Mesendoderm (in vitro differentiated cells): ENCODE results near the gene VCAN.
A peak's percentile ranks its signal among the peaks of the same experiment; 100 is the strongest.

Experiments
- DNase-seq: peaks from one replicate; pipeline ENCODE4 v3.0.0; 2013
- H2AK5ac ChIP-seq: 2 replicates; pipeline ENCODE4 v1.6.1; 2013; ENCODE audit warnings: low read length, inconsistent platforms
- H2BK120ac ChIP-seq: 2 replicates; pipeline ENCODE4 v1.6.1; 2013; ENCODE audit warnings: low read depth, mild to moderate bottlenecking, low read length, moderate library complexity, mixed read lengths
- H2BK15ac ChIP-seq: replicated peaks from 2 replicates; pipeline ENCODE4 v1.6.1; 2013; ENCODE audit warnings: low read depth, mild to moderate bottlenecking, moderate library complexity
- H2BK5ac ChIP-seq: 2 replicates; pipeline ENCODE4 v1.6.1; 2013; ENCODE audit warnings: low read length, inconsistent platforms
- H3K18ac ChIP-seq: 2 replicates; pipeline ENCODE4 v1.6.1; 2013; ENCODE audit warnings: mild to moderate bottlenecking, low read length, mixed read lengths
- H3K23ac ChIP-seq: one replicate; pipeline ENCODE4 v1.6.1; 2013; ENCODE audit warnings: low read length
- H3K27ac ChIP-seq: 2 replicates; pipeline ENCODE4 v1.5.1; 2013; ENCODE audit warnings: low read depth, mild to moderate bottlenecking, inconsistent platforms, low read length, moderate library complexity
- H3K27me3 ChIP-seq: 2 replicates; pipeline ENCODE4 v1.6.1; 2013; ENCODE audit warnings: low read length, control low read depth, mild to moderate bottlenecking, inconsistent platforms; ENCODE audit not compliant: insufficient read depth, poor library complexity
- H3K36me3 ChIP-seq: 2 replicates; pipeline ENCODE4 v1.6.1; 2013; ENCODE audit warnings: low read length, inconsistent platforms; ENCODE audit not compliant: control insufficient read depth, insufficient read depth
- H3K4ac ChIP-seq: one replicate; pipeline ENCODE4 v1.6.1; 2013; ENCODE audit warnings: low read depth, mild to moderate bottlenecking, low read length, moderate library complexity
- H3K4me1 ChIP-seq: 2 replicates; pipeline ENCODE4 v1.6.1; 2013; ENCODE audit warnings: low read depth, low read length, inconsistent platforms; ENCODE audit not compliant: control insufficient read depth
- H3K4me2 ChIP-seq: 2 replicates; pipeline ENCODE4 v1.6.1; 2013; ENCODE audit warnings: low read length
- H3K4me3 ChIP-seq: 2 replicates; pipeline ENCODE4 v1.5.1; 2013; ENCODE audit warnings: mild to moderate bottlenecking, low read length
- H3K56ac ChIP-seq: one replicate; pipeline ENCODE4 v1.6.1; 2013; ENCODE audit warnings: low read length
- H3K79me1 ChIP-seq: 2 replicates; pipeline ENCODE4 v1.6.1; 2013; ENCODE audit warnings: low read length, inconsistent platforms
- H3K79me2 ChIP-seq: 2 replicates; pipeline ENCODE4 v1.6.1; 2013; ENCODE audit warnings: mild to moderate bottlenecking, low read length; ENCODE audit not compliant: control insufficient read depth, insufficient read depth
- H3K9ac ChIP-seq: 2 replicates; pipeline ENCODE4 v1.6.1; 2013; ENCODE audit warnings: low read length, inconsistent platforms
- H4K5ac ChIP-seq: one replicate; pipeline ENCODE4 v1.6.1; 2013; ENCODE audit warnings: low read length
- H4K8ac ChIP-seq: one replicate; pipeline ENCODE4 v1.6.1; 2013; ENCODE audit warnings: low read depth, mild to moderate bottlenecking, control low read depth, low read length, moderate library complexity
- WGBS: extraction: QIAGEN DNeasy Blood & Tissue Kit; methylation state at CpG from one replicate; pipeline ENCODE4 v1.1.7; 2013; ENCODE audit warnings: low lambda C conversion rate, missing lambda C conversion rate; ENCODE audit not compliant: insufficient coverage; ENCODE audit errors: extremely low coverage; 5-methylcytosine and 5-hydroxymethylcytosine counted together

The VCAN gene

GRCh38 chr5:83450183-83450966 lies 21.2 kb upstream of the VCAN start:
- no peak overlapping the region for H2AK5ac ChIP-seq
- H3K79me1 ChIP-seq = no peaks in the 10 kb centered on the region
- H3K56ac ChIP-seq = no peak overlapping the region
- no peak overlapping the region for H3K4ac ChIP-seq
- H3K27ac ChIP-seq = no peak overlapping the region
- no peak overlapping the region for H2BK5ac ChIP-seq
- H3K79me2 ChIP-seq = no peaks in the 10 kb centered on the region
- no peak overlapping the region for H3K9ac ChIP-seq
- WGBS = no CpG with 5 or more reads among the region's 4 CpGs
- no peaks in the 10 kb centered on the region for H3K27me3 ChIP-seq
- H4K8ac ChIP-seq = no peak overlapping the region
- H3K4me3 ChIP-seq = no peak overlapping the region
- H3K4me2 ChIP-seq = no peak overlapping the region
- H3K4me1 ChIP-seq = no peaks in the 10 kb centered on the region
- DNase-seq = peak; percentile 30
- H3K18ac ChIP-seq = no peak overlapping the region
- no peaks in the 10 kb centered on the region for H3K36me3 ChIP-seq
- H2BK15ac ChIP-seq = no peak overlapping the region
- no peak overlapping the region for H2BK120ac ChIP-seq
- no peak overlapping the region for H3K23ac ChIP-seq
- H4K5ac ChIP-seq = no peak overlapping the region

GRCh38 chr5:83450967-83451248 lies 20.6 kb upstream of the VCAN start:
- Histone ChIP-seq H3K79me1 (no peaks in the 10 kb centered on the region), H3K27me3 (no peaks in the 10 kb centered on the region), H3K4me3 (no peak overlapping the region), H3K9ac (no peak overlapping the region), H4K8ac (no peak overlapping the region), H2AK5ac (no peak overlapping the region), H3K4me2 (no peak overlapping the region), H2BK120ac (no peak overlapping the region), H4K5ac (no peak overlapping the region), H3K79me2 (no peaks in the 10 kb centered on the region), H3K36me3 (no peaks in the 10 kb centered on the region), H3K4ac (no peak overlapping the region), H3K4me1 (no peaks in the 10 kb centered on the region), H3K27ac (no peak overlapping the region), H2BK15ac (no peak overlapping the region), H3K56ac (no peak overlapping the region), H3K18ac (no peak overlapping the region), H3K23ac (no peak overlapping the region), H2BK5ac (no peak overlapping the region)
- no peak for DNase-seq

- Histone ChIP-seq H2BK120ac (no peak overlapping the region), H2AK5ac (no peak overlapping the region)
- no peak for DNase-seq
Observed at GRCh38 chr5:83451955-83452354, 19.6 kb upstream of the VCAN start.

GRCh38 chr5:83453937-83454336 lies 17.6 kb upstream of the VCAN start:
- no peak overlapping the region for H4K5ac ChIP-seq
- H3K79me2 ChIP-seq = no peaks in the 10 kb centered on the region
- H3K36me3 ChIP-seq = no peaks in the 10 kb centered on the region
- no peaks in the 10 kb centered on the region for H3K4me1 ChIP-seq
- H3K27ac ChIP-seq = no peak overlapping the region
- no peaks in the 10 kb centered on the region for H3K79me1 ChIP-seq
- no peak overlapping the region for H2AK5ac ChIP-seq
- H4K8ac ChIP-seq = no peak overlapping the region
- no peak overlapping the region for H3K4me3 ChIP-seq
- H2BK120ac ChIP-seq = no peak overlapping the region
- WGBS = 100% methylated on average over 1 of the region's 1 CpG
- H2BK5ac ChIP-seq = no peak overlapping the region
- DNase-seq = no peak
- H3K18ac ChIP-seq = no peak overlapping the region
- H3K4me2 ChIP-seq = no peak overlapping the region
- no peak overlapping the region for H2BK15ac ChIP-seq
- no peak overlapping the region for H3K4ac ChIP-seq
- no peak overlapping the region for H3K23ac ChIP-seq
- no peaks in the 10 kb centered on the region for H3K27me3 ChIP-seq
- no peak overlapping the region for H3K56ac ChIP-seq
- H3K9ac ChIP-seq = no peak overlapping the region

More at GRCh38 chr5:83451955-83452354, 19.6 kb upstream of the VCAN start:
- no peak overlapping the region for H3K27ac ChIP-seq
- no peak overlapping the region for H2BK5ac ChIP-seq
- no peak overlapping the region for H3K4me3 ChIP-seq
- H4K5ac ChIP-seq = no peak overlapping the region
- H3K4me1 ChIP-seq = no peaks in the 10 kb centered on the region
- no peaks in the 10 kb centered on the region for H3K79me1 ChIP-seq
- H3K4me2 ChIP-seq = no peak overlapping the region
- no peaks in the 10 kb centered on the region for H3K27me3 ChIP-seq
- H3K79me2 ChIP-seq = no peaks in the 10 kb centered on the region
- H3K18ac ChIP-seq = no peak overlapping the region
- no peaks in the 10 kb centered on the region for H3K36me3 ChIP-seq
- no peak overlapping the region for H2BK15ac ChIP-seq
- no peak overlapping the region for H3K9ac ChIP-seq
- no peak overlapping the region for H3K56ac ChIP-seq
- H3K23ac ChIP-seq = no peak overlapping the region
- no peak overlapping the region for H3K4ac ChIP-seq
- H4K8ac ChIP-seq = no peak overlapping the region

GRCh38 chr5:83464261-83464660 lies 7.3 kb upstream of the VCAN start:
- Histone ChIP-seq H3K9ac (no peak overlapping the region), H2BK5ac (no peak overlapping the region), H3K4me2 (no peak overlapping the region), H3K56ac (peak overlapping the region; percentile 43), H3K27ac (no peak overlapping the region), H4K8ac (peak overlapping the region; percentile 13), H3K4ac (no peak overlapping the region), H3K4me1 (peaks cover 4% of the 10 kb centered on the region), H3K18ac (no peak overlapping the region), H3K27me3 (no peaks in the 10 kb centered on the region), H2BK15ac (no peak overlapping the region), H3K4me3 (no peak overlapping the region), H3K79me1 (no peaks in the 10 kb centered on the region), H3K23ac (no peak overlapping the region), H3K36me3 (no peaks in the 10 kb centered on the region), H2BK120ac (no peak overlapping the region), H2AK5ac (no peak overlapping the region), H3K79me2 (no peaks in the 10 kb centered on the region), H4K5ac (no peak overlapping the region)
- no peak for DNase-seq
- no CpG with 5 or more reads among the region's 3 CpGs for WGBS

- H3K4me3 ChIP-seq = no peak overlapping the region
- H3K18ac ChIP-seq = no peak overlapping the region
Observed at GRCh38 chr5:83467371-83468035, 4.0 kb upstream of the VCAN start.

More at GRCh38 chr5:83467371-83468035, 4.0 kb upstream of the VCAN start:
- H2AK5ac ChIP-seq = no peak overlapping the region
- H4K8ac ChIP-seq = no peak overlapping the region
- H3K4ac ChIP-seq = peak overlapping the region; percentile 2
- H3K79me1 ChIP-seq = no peaks in the 10 kb centered on the region
- no peak overlapping the region for H2BK120ac ChIP-seq
- peaks cover 4% of the 10 kb centered on the region for H3K4me1 ChIP-seq
- H3K56ac ChIP-seq = no peak overlapping the region
- no peak overlapping the region for H4K5ac ChIP-seq
- no peak overlapping the region for H2BK5ac ChIP-seq
- no peak overlapping the region for H3K9ac ChIP-seq
- no peak overlapping the region for H3K27ac ChIP-seq
- no peaks in the 10 kb centered on the region for H3K27me3 ChIP-seq
- no peaks in the 10 kb centered on the region for H3K36me3 ChIP-seq
- no CpG with 5 or more reads among the region's 9 CpGs for WGBS
- no peak overlapping the region for H3K23ac ChIP-seq
- no peak overlapping the region for H2BK15ac ChIP-seq
- no peak overlapping the region for H3K4me2 ChIP-seq
- H3K79me2 ChIP-seq = peaks cover 8% of the 10 kb centered on the region
- peak; percentile 39 for DNase-seq
